Ectodermal cell (in vitro differentiated cells): ENCODE results near the gene NET1.
"Not testable (repeated sequence)": the region's sequence is repeated elsewhere in the genome, so short reads cannot be mapped to it uniquely, and the experiment has no call there.

ENCODE experiments used
- H3K27ac ChIP-seq: 2 replicates; pipeline ENCODE4 v1.7.0; 2013; ENCODE audit warnings: mild to moderate bottlenecking, low read depth, low read length; ENCODE audit not compliant: insufficient read depth, poor library complexity, severe bottlenecking
- H3K27me3 ChIP-seq: 2 replicates; pipeline ENCODE4 v1.7.0; 2013; ENCODE audit warnings: mild to moderate bottlenecking, low read length; ENCODE audit not compliant: insufficient read depth, control insufficient read depth, poor library complexity, severe bottlenecking
- H3K36me3 ChIP-seq: one replicate; pipeline ENCODE4 v1.7.0; 2013; ENCODE audit warnings: low read length; ENCODE audit not compliant: control insufficient read depth, insufficient read depth
- H3K4me1 ChIP-seq: one replicate; pipeline ENCODE4 v1.7.0; 2013; ENCODE audit warnings: low read length; ENCODE audit not compliant: control insufficient read depth, insufficient read depth
- H3K4me3 ChIP-seq: 2 replicates; pipeline ENCODE4 v1.7.0; 2013; ENCODE audit warnings: low read depth, low read length, control low read depth; ENCODE audit not compliant: insufficient read depth
- H3K9me3 ChIP-seq: 2 replicates; pipeline ENCODE4 v1.7.0; 2013; ENCODE audit warnings: mild to moderate bottlenecking, low read length, moderate library complexity; ENCODE audit not compliant: control insufficient read depth
- whole genome bisulfite sequencing, 2 experiments: methylation state at CpG; one replicate each; pipeline ENCODE4 v1.1.7; 2013; ENCODE audit warnings: missing lambda C conversion rate in 2 of 2; 5-methylcytosine and 5-hydroxymethylcytosine counted together

NET1 gene

GRCh38 chr10:5376450-5376849 is 35.9 kb upstream of the NET1 start:
- Histone ChIP-seq H3K27ac (no peak overlapping the region), H3K9me3 (no peaks in the 10 kb centered on the region)
- WGBS, 2 experiments, result 68 to 73% methylated on average over 4 of the region's 4 CpGs

DNA sequence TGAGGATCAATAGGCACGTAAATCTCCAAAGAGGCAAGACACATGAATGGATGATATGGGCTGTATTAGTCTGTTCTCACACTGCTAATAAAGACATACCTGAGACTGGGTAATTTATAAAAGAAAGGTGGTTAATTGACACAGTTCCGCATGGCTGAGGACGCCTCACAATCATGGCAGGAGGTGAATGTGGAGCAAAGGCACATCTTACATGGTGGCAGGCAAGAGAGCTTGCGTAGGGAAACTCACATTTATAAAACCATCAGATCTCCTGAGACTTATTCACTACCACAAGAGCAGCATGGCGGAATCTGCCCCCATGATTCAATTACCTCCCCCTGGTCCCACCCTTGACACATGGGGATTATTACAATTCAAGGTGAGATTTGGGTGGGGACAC is 33.2 kb upstream of the NET1 start:
- not testable (repeated sequence) for H3K4me1 ChIP-seq, H3K27me3 ChIP-seq, H3K36me3 ChIP-seq, H3K9me3 ChIP-seq, H3K4me3 ChIP-seq, H3K27ac ChIP-seq
- 93 to 96% methylated on average over 5 of the region's 5 CpGs for WGBS, 2 experiments

More at GRCh38 chr10:5376450-5376849, 35.9 kb upstream of the NET1 start:
- Histone ChIP-seq H3K4me3 (no peak overlapping the region), H3K36me3 (no peaks in the 10 kb centered on the region), H3K27me3 (no peaks in the 10 kb centered on the region), H3K4me1 (no peaks in the 10 kb centered on the region)

DNA sequence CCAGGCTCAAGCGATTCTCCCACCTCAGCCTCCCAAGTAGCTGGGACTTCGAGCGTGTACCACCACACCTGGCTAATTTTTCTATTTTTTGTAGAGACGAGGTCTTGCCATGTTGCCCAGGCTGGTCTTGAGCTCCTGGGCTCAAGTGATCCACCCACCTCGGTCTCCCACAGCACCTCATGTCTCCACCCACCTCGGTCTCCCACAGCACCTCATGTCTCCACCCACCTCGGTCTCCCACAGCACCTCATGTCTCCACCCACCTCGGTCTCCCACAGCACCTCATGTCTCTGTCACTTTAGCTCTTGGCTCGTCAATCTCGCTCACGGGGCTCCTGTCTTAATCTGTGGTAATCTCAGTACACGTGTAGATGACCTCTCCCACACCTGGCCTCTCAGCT is 32.0 kb upstream of the NET1 start:
- not testable (repeated sequence) for H3K9me3 ChIP-seq, H3K36me3 ChIP-seq, H3K4me1 ChIP-seq, H3K27me3 ChIP-seq, H3K4me3 ChIP-seq, H3K27ac ChIP-seq
- WGBS, 2 experiments, result 91 to 94% methylated on average over 12 of the region's 12 CpGs

- H3K4me3 ChIP-seq, result no peak overlapping the region
- no peaks in the 10 kb centered on the region for H3K9me3 ChIP-seq
- no peaks in the 10 kb centered on the region for H3K36me3 ChIP-seq
- H3K4me1 ChIP-seq, result no peaks in the 10 kb centered on the region
- no peaks in the 10 kb centered on the region for H3K27me3 ChIP-seq
- no peak overlapping the region for H3K27ac ChIP-seq
- WGBS, 2 experiments, result 65 to 100% methylated on average over 1 to 2 of the region's 2 CpGs
These were observed 31.2 kb upstream of the NET1 start for GRCh38 chr10:5381187-5381586.

DNA sequence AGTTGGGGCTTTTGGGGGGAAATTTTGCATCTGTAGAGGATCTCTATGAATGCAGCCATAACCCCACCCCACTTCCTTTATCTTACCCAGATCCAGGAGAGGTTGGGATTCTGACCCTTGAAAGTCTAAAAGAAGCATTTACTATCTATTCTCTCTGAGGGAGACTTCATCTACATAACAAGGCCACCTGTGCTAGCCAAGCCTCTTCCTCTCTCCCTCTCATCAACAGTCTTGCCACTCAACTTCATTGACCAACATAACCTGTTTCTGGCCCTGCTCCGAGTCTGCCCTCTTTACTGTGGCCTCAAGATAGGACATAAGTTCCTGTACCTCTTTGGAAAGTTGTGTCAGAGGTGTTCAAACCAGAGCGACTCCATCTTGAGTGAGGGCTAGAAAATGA is 27.1 kb upstream of the NET1 start:
- H3K4me3 ChIP-seq, result no peak overlapping the region
- no peak overlapping the region for H3K27ac ChIP-seq
- no peaks in the 10 kb centered on the region for H3K4me1 ChIP-seq
- H3K36me3 ChIP-seq, result no peaks in the 10 kb centered on the region
- no peaks in the 10 kb centered on the region for H3K27me3 ChIP-seq
- WGBS, 2 experiments, result 78 to 84% methylated on average over 2 of the region's 2 CpGs
- no peaks in the 10 kb centered on the region for H3K9me3 ChIP-seq

GRCh38 chr10:5387169-5387568 is 25.2 kb upstream of the NET1 start:
- no peaks in the 10 kb centered on the region for H3K27me3 ChIP-seq
- no peak overlapping the region for H3K4me3 ChIP-seq
- 91 to 94% methylated on average over 5 of the region's 5 CpGs for WGBS, 2 experiments
- H3K9me3 ChIP-seq, result peaks cover 7% of the 10 kb centered on the region
- H3K4me1 ChIP-seq, result no peaks in the 10 kb centered on the region
- H3K36me3 ChIP-seq, result no peaks in the 10 kb centered on the region
- no peak overlapping the region for H3K27ac ChIP-seq

- Histone ChIP-seq H3K9me3 (peaks cover 7% of the 10 kb centered on the region), H3K4me3 (no peak overlapping the region), H3K4me1 (no peaks in the 10 kb centered on the region), H3K27me3 (no peaks in the 10 kb centered on the region), H3K36me3 (no peaks in the 10 kb centered on the region), H3K27ac (no peak overlapping the region)
- 100% methylated on average over 1 of the region's 1 CpG; no CpG with 5 or more reads in 1 of the 2 experiments for WGBS, 2 experiments
These were observed 21.7 kb upstream of the NET1 start for GRCh38 chr10:5390607-5391205.

DNA sequence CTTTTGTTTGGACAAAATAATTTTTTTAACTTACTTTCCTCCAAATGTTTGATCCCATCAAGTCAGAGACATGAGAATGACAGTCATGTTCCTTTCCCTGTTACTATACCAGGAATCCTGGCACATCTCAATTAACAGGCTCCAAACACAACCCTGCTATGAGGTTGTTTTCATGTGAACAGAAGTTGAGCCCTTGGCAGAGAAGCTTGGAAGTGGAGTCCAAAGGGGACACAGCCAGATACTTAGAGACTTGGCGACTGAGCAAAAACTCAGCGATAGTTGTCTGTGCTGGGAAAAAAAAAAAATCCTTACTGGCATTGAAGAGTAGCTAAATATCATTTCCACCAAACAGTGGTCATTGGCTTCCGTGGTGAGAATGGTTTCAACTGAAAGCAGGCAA is 20.6 kb upstream of the NET1 start:
- 91 to 100% methylated on average over 2 to 3 of the region's 3 CpGs for WGBS, 2 experiments
- H3K4me1 ChIP-seq, result no peaks in the 10 kb centered on the region
- H3K9me3 ChIP-seq, result peaks cover 7% of the 10 kb centered on the region
- H3K27me3 ChIP-seq, result no peaks in the 10 kb centered on the region
- H3K27ac ChIP-seq, result no peak overlapping the region
- H3K36me3 ChIP-seq, result no peaks in the 10 kb centered on the region
- H3K4me3 ChIP-seq, result no peak overlapping the region

- Histone ChIP-seq H3K4me1 (no peaks in the 10 kb centered on the region), H3K4me3 (no peak overlapping the region), H3K36me3 (no peaks in the 10 kb centered on the region), H3K9me3 (peaks cover 7% of the 10 kb centered on the region), H3K27me3 (no peaks in the 10 kb centered on the region), H3K27ac (no peak overlapping the region)
- 96% methylated on average over 14 of the region's 14 CpGs for WGBS, 2 experiments
These were observed 18.8 kb upstream of the NET1 start for GRCh38 chr10:5393529-5393928.

DNA sequence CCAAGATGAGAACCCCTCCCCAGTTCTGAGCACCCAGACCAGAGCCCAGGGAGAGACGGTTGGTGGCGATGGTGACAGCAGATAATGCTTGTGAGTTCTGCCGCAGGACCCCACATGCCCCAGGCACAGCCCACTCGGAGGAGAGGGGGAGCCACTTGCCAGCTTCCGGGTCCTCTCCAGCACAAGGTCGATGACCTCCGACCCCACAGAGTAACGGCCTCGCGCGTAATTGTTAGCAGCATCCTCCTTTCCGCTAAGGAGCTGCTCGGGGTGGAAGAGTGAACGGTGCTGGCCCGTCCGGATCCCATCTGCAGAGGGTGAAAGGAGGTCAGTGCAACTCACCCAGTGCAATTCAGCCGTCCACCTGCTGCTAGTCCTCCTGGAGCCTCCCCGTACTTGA is 17.2 kb upstream of the NET1 start:
- no peaks in the 10 kb centered on the region for H3K4me1 ChIP-seq
- H3K27ac ChIP-seq, result no peak overlapping the region
- no peak overlapping the region for H3K4me3 ChIP-seq
- 94 to 96% methylated on average over 18 of the region's 18 CpGs for WGBS, 2 experiments
- H3K27me3 ChIP-seq, result no peaks in the 10 kb centered on the region
- H3K36me3 ChIP-seq, result no peaks in the 10 kb centered on the region
- H3K9me3 ChIP-seq, result peaks cover 7% of the 10 kb centered on the region
